ENCODE results near the gene IGSF22.

DNA sequence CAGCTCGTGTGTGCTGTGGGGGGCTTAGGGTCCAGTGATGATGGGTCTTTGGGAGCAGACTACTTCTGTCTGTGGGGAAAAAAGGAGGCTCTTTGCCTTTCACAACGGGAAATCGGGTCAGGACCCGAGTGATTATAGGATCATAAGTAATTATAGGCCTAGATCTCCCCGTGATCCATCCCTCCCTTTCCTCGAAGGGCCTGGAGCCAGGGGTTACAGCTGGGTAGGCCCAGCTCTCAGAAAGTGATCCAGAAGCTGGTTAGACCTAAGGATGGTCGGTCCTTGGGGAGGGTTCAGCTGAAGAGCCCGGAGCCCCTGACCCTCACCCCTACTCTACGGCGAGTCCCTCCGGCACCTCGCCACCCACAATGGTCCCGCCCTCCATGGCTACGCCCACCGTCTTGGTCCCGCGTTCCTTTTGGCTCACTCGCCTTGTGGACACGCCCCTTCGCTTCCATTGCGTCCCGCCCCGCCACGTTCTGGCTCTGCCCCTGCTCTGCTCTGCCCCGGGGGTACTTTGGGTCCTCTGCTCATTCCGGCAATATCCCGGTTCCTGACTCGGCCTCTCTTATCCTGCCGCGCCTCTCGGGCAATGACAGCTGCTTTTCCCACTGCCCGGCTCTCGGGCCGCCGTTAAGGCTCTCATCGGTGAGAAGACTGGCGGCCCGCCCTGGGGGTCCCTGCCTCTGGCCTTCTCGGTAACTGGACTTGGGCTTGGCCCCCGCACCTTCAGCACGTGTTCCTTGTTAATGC lies 5.0 kb downstream of the IGSF22 start:
- TF ChIP-seq, protein P1, sequence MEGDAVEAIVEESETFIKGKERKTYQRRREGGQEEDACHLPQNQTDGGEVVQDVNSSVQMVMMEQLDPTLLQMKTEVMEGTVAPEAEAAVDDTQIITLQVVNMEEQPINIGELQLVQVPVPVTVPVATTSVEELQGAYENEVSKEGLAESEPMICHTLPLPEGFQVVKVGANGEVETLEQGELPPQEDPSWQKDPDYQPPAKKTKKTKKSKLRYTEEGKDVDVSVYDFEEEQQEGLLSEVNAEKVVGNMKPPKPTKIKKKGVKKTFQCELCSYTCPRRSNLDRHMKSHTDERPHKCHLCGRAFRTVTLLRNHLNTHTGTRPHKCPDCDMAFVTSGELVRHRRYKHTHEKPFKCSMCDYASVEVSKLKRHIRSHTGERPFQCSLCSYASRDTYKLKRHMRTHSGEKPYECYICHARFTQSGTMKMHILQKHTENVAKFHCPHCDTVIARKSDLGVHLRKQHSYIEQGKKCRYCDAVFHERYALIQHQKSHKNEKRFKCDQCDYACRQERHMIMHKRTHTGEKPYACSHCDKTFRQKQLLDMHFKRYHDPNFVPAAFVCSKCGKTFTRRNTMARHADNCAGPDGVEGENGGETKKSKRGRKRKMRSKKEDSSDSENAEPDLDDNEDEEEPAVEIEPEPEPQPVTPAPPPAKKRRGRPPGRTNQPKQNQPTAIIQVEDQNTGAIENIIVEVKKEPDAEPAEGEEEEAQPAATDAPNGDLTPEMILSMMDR (IDR thresholded peaks at IDR 0.05): no peak
- TF ChIP-seq POLR2A (IDR thresholded peaks at IDR 0.05) (no peak), EP300 (IDR thresholded peaks at IDR 0.05) (no peak), POLR2AphosphoS5 (IDR thresholded peaks at IDR 0.05) (peak in 1 of 3 donors; percentile 23)

All from stomach (tissue), 4 donors.